H1 (cell line): ENCODE measurements around the gene LRRC14B. TPM values are rescaled to one million over a fixed set of nuclear protein-coding genes. Genes with fewer than 3 reads are reported as not detected.

Source experiments
- CTCF ChIA-PET: fragments of 300-600 bp; sonication (Branson Sonifier 250); formaldehyde crosslinking; loops from one replicate; lab custom pipeline; 2021; ENCODE audit not compliant: partially characterized antibody; lab: Charles Lee
- POLR2A ChIA-PET: fragments of 300-600 bp; sonication (Branson Sonifier 250); formaldehyde crosslinking; loops from one replicate; lab custom pipeline; 2021; ENCODE audit warnings: inconsistent platforms; ENCODE audit not compliant: partially characterized antibody; lab: Charles Lee
- DNase-seq, 2 experiments: peaks; one replicate each; pipeline versions ENCODE4 v3.0.0 to v3.0.0-alpha.2; 2010 to 2022; ENCODE audit warnings: low spot score in 2 of 2, low read depth in 1 of 2, mixed read lengths in 1 of 2
- FAIRE-seq: peaks from 2 replicates; lab custom pipeline; 2011; peaks lifted over from hg19 to GRCh38; lab: Jason Lieb, UNC
- H2AFZ ChIP-seq: 2 replicates; pipeline ENCODE4 v1.8.1; 2012; ENCODE audit warnings: low read length, inconsistent platforms
- H2AK5ac ChIP-seq: 2 replicates; pipeline ENCODE4 v1.6.1; 2013; ENCODE audit warnings: low read depth, low read length
- H2BK120ac ChIP-seq: replicated peaks from 2 replicates; pipeline ENCODE3; 2013; ENCODE audit warnings: low read depth, low read length, inconsistent platforms
- H2BK12ac ChIP-seq: 2 replicates; pipeline ENCODE4 v1.6.1; 2013; ENCODE audit warnings: low read depth, low read length
- H2BK15ac ChIP-seq: 2 replicates; pipeline ENCODE4 v1.6.1; 2013; ENCODE audit warnings: low read length
- H2BK20ac ChIP-seq: 2 replicates; pipeline ENCODE4 v1.6.1; 2013; ENCODE audit warnings: low read length
- H2BK5ac ChIP-seq: 2 replicates; pipeline ENCODE4 v1.6.1; 2013; ENCODE audit warnings: low read depth, low read length
- H3K14ac ChIP-seq: 2 replicates; pipeline ENCODE4 v1.6.1; 2013; ENCODE audit warnings: inconsistent platforms; ENCODE audit not compliant: insufficient read length
- H3K18ac ChIP-seq: 2 replicates; pipeline ENCODE4 v1.6.1; 2013; ENCODE audit warnings: low read length; ENCODE audit errors: extremely low read depth
- H3K23ac ChIP-seq: 2 replicates; pipeline ENCODE4 v1.6.1; 2013; ENCODE audit warnings: inconsistent platforms; ENCODE audit not compliant: insufficient read length
- H3K23me2 ChIP-seq: 2 replicates; pipeline ENCODE4 v1.6.1; 2013; ENCODE audit warnings: low read depth, low read length
- H3K27ac ChIP-seq: 2 replicates; pipeline ENCODE4 v1.6.1; 2011; ENCODE audit warnings: low read depth, low read length, inconsistent platforms
- H3K27me3 ChIP-seq, 4 experiments: replicated peaks in 1 of 4; 1 replicate in 1 of 4; 2 replicates in 3 of 4; pipeline versions ENCODE4 v1.6.1 to v1.8.1; 2011 to 2013; ENCODE audit warnings: low read length in 3 of 4, mild to moderate bottlenecking in 3 of 4, inconsistent platforms in 2 of 4, mixed read lengths in 2 of 4, moderate library complexity in 1 of 4; ENCODE audit not compliant: control insufficient read depth in 3 of 4, insufficient read depth in 3 of 4; ENCODE audit errors: extremely low read depth in 1 of 4
- H3K36me3 ChIP-seq, 4 experiments: 2 replicates each; pipeline versions ENCODE4 v1.6.1 to v1.8.1; 2011 to 2013; ENCODE audit warnings: mild to moderate bottlenecking in 4 of 4, low read length in 3 of 4, moderate library complexity in 2 of 4, control low read depth in 1 of 4, inconsistent platforms in 1 of 4; ENCODE audit not compliant: insufficient read depth in 4 of 4, control insufficient read depth in 2 of 4
- H3K4ac ChIP-seq: replicated peaks from 2 replicates; pipeline ENCODE3; 2013; ENCODE audit warnings: low read length, low read depth, mixed read lengths, inconsistent platforms; ENCODE audit not compliant: insufficient read length
- H3K4me1 ChIP-seq, 4 experiments: replicated peaks in 1 of 4; 1 replicate in 1 of 4; 2 replicates in 3 of 4; pipeline versions ENCODE4 v1.6.1 to v1.8.1; 2011 to 2013; ENCODE audit warnings: low read length in 3 of 4, inconsistent platforms in 2 of 4, mixed read lengths in 1 of 4; ENCODE audit not compliant: insufficient read depth in 4 of 4, control insufficient read depth in 3 of 4
- H3K4me2 ChIP-seq, 2 experiments: 2 replicates each; pipeline versions ENCODE4 v1.6.1 to v1.8.1; 2011 to 2013; ENCODE audit warnings: low read depth in 2 of 2, low read length in 2 of 2, control low read depth in 1 of 2, inconsistent platforms in 1 of 2, mild to moderate bottlenecking in 1 of 2; ENCODE audit not compliant: insufficient read depth in 1 of 2
- H3K4me3 ChIP-seq, 4 experiments: fragments of 200-600, 300-600 bp in 1 of 4; sonication (generic), shearing (Covaris generic), sonication (Bioruptor Twin) in 1 of 4; 2 replicates each; pipeline versions ENCODE4 v1.5.1 to v1.8.1; 2011 to 2016; ENCODE audit warnings: low read length in 4 of 4, low read depth in 3 of 4, control low read depth in 2 of 4, inconsistent platforms in 2 of 4, mild to moderate bottlenecking in 2 of 4, mixed read lengths in 1 of 4, moderate library complexity in 1 of 4; ENCODE audit not compliant: insufficient read depth in 2 of 4; ENCODE audit errors: extremely low read depth in 1 of 4
- H3K56ac ChIP-seq: replicated peaks from 2 replicates; pipeline ENCODE3; 2013; ENCODE audit warnings: low read depth, mild to moderate bottlenecking, mixed read lengths, low read length, inconsistent platforms; ENCODE audit not compliant: insufficient read length
- H3K79me1 ChIP-seq: 2 replicates; pipeline ENCODE4 v1.6.1; 2013; ENCODE audit warnings: low read depth, low read length, control low read depth
- H3K79me2 ChIP-seq, 2 experiments: 2 replicates each; pipeline versions ENCODE4 v1.6.1 to v1.8.1; 2012 to 2013; ENCODE audit warnings: low read length in 2 of 2, mild to moderate bottlenecking in 2 of 2, inconsistent platforms in 1 of 2; ENCODE audit not compliant: insufficient read depth in 2 of 2, control insufficient read depth in 1 of 2
- H3K9ac ChIP-seq, 4 experiments: replicated peaks in 1 of 4; 1 replicate in 1 of 4; 2 replicates in 3 of 4; pipeline versions ENCODE4 v1.6.1 to v1.8.1; 2011 to 2013; ENCODE audit warnings: low read depth in 3 of 4, low read length in 3 of 4, control low read depth in 2 of 4, mild to moderate bottlenecking in 2 of 4, moderate library complexity in 2 of 4, inconsistent platforms in 1 of 4; ENCODE audit errors: extremely low read depth in 1 of 4
- H3K9me3 ChIP-seq, 2 experiments: 2 replicates each; pipeline versions ENCODE4 v1.6.1 to v1.8.1; 2012 to 2013; ENCODE audit warnings: mild to moderate bottlenecking in 2 of 2, moderate library complexity in 2 of 2, control low read depth in 1 of 2, inconsistent platforms in 1 of 2, low read depth in 1 of 2, low read length in 1 of 2, mixed read lengths in 1 of 2; ENCODE audit not compliant: insufficient read depth in 2 of 2
- H4K20me1 ChIP-seq, 2 experiments: replicated peaks in 1 of 2; 2 replicates each; pipeline versions ENCODE3 to v1.8.1; 2011 to 2013; ENCODE audit warnings: inconsistent platforms in 2 of 2, low read length in 2 of 2, mild to moderate bottlenecking in 1 of 2; ENCODE audit not compliant: insufficient read depth in 2 of 2, control insufficient read depth in 1 of 2
- H4K5ac ChIP-seq: 2 replicates; pipeline ENCODE4 v1.6.1; 2013; ENCODE audit warnings: low read length, low read depth, mixed read lengths, inconsistent platforms; ENCODE audit not compliant: insufficient read length
- H4K8ac ChIP-seq: 2 replicates; pipeline ENCODE4 v1.8.0; 2013; ENCODE audit warnings: mild to moderate bottlenecking, moderate library complexity, low read length, inconsistent platforms; ENCODE audit not compliant: insufficient read depth; ENCODE audit errors: extremely low read depth
- H4K91ac ChIP-seq: replicated peaks from 2 replicates; pipeline ENCODE3; 2013; ENCODE audit warnings: low read length, mixed read lengths, inconsistent platforms; ENCODE audit not compliant: insufficient read length
- CTBP2 ChIP-seq: IDR thresholded peaks from 2 replicates; pipeline ENCODE4 v1.7.0; 2011; ENCODE audit warnings: borderline replicate concordance, mild to moderate bottlenecking, moderate library complexity, mixed read lengths, low read length; ENCODE audit not compliant: insufficient read depth, insufficient read length
- EZH2 ChIP-seq: fragments of 200-600 bp; sonication (generic); IDR thresholded peaks from 2 replicates; pipeline ENCODE4 v1.7.1; 2012; ENCODE audit warnings: low read depth, mild to moderate bottlenecking, moderate library complexity, low read length, inconsistent platforms; ENCODE audit not compliant: severe bottlenecking
- KDM4A ChIP-seq: IDR thresholded peaks from one replicate; pipeline ENCODE4 v1.7.1; 2012; ENCODE audit warnings: low read depth, mild to moderate bottlenecking, moderate library complexity, low read length, inconsistent platforms; ENCODE audit not compliant: severe bottlenecking
- NRF1 ChIP-seq: IDR thresholded peaks from 2 replicates; pipeline ENCODE4 v1.6.1; 2011; ENCODE audit warnings: mild to moderate bottlenecking, low read depth, low read length, improper control_type of control experiment
- POLR2AphosphoS5 ChIP-seq: IDR thresholded peaks from 2 replicates; pipeline ENCODE4 v1.6.1; 2011; ENCODE audit warnings: low read depth, low read length
- SP2 ChIP-seq: IDR thresholded peaks from 2 replicates; pipeline ENCODE4 v1.6.1; 2012; ENCODE audit warnings: mild to moderate bottlenecking, low read length, inconsistent platforms
- TEAD4 ChIP-seq: IDR thresholded peaks from 2 replicates; pipeline ENCODE4 v1.6.1; 2012; ENCODE audit warnings: low read depth, low read length, inconsistent platforms, mixed read lengths
- WGBS, 2 experiments: shearing (Covaris generic) in 1 of 2; methylation state at CpG; one replicate each; pipeline versions ENCODE4 v1.1.6 to v1.1.7; 2013 to 2015; ENCODE audit warnings: low lambda C conversion rate in 2 of 2, mixed read lengths in 2 of 2, inconsistent platforms in 1 of 2, low coverage in 1 of 2, missing lambda C conversion rate in 1 of 2; ENCODE audit not compliant: insufficient replicate concordance in 2 of 2, insufficient coverage in 1 of 2, insufficient read length in 1 of 2; ENCODE audit errors: extremely low coverage in 1 of 2, missing lambda C conversion rate in 1 of 2; 5-methylcytosine and 5-hydroxymethylcytosine counted together
- polyA plus RNA-seq, 7 experiments: library from polyadenylated mRNA; depleted of rRNA in 3 of 7; stranded (reverse) in 5 of 7; unstranded in 2 of 7; fragments of >200 nt in 5 of 7; fragments of 200-250 nt in 2 of 7; gene quantifications; 1 replicate in 5 of 7; 2 replicates in 1 of 7; 4 replicates in 1 of 7; pipeline versions ENCODE4 v1.2.1 to v1.2.3, GENCODE V29; 2011 to 2013; ENCODE audit warnings: missing spikeins in 2 of 7, mixed read lengths in 2 of 7
- total RNA-seq: library from RNA; stranded (reverse); fragmentation: NEBNext Ultra II Directional; extraction: Animal tissue kit (Norgen Biotek cat#: 25700); gene quantifications from 2 replicates; pipeline ENCODE4 v1.2.1, GENCODE V29; 2021

The LRRC14B gene
- total and polyA plus RNA-seq, 2 of the 8 experiments (the other 6 are each of a cell fraction or from before 2014, with no cell fraction given) = not detected

DNA sequence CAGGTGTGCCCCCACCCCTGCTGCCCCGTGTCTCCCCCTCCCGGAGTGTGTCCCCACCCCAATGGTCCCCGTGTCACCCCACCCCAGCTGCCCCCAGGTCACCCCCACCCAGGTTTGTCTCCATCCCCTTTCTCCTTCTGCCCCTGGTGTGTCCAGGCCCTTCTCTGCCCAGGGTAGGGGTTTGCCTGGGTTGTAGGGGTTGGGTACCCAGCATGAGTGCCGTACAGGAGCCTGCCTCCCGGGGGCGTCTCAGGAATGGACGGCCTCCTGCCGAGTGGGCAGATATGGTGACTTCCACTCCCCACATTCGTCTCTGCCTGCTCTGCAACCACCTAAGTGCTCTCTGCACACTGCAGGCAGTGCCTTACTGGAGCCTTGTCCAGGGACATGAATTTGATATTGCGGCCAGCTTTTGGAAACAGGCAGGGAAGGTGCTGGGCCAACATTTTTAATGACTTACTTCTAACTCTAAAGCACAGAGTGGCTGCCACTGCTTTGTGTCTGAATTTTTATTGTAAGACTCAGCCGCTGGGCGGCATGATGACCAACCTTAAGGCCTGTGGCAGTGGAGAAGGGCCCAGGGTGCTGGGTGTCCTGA lies 6.7 kb downstream of the LRRC14B start:
- H3K23ac ChIP-seq = no peak overlapping the region
- H2BK5ac ChIP-seq = no peak overlapping the region
- 91% methylated on average over 9 of the region's 12 CpGs; no CpG with 5 or more reads in 1 of the 2 experiments for WGBS, 2 experiments
- no peaks in the 10 kb centered on the region for H3K23me2 ChIP-seq
- no peak overlapping the region for H3K18ac ChIP-seq
- H3K56ac ChIP-seq = no peak overlapping the region
- H3K4me1 ChIP-seq = no peaks in the 10 kb centered on the region
- no peaks in the 10 kb centered on the region for H3K79me2 ChIP-seq
- H3K79me1 ChIP-seq = no peaks in the 10 kb centered on the region
- ChIA-PET CTCF (interaction anchor here (1.1 to 1.2 kb wide), 2 partner anchors 12 to 82 kb away, joined by 3 read pairs; no protein-coding TSS in a partner anchor), POLR2A (no interaction called here)
- peak overlapping the region; percentile 25; the same call in 1 of the 2 replicates for H4K8ac ChIP-seq
- no peak overlapping the region for H3K14ac ChIP-seq
- H3K36me3 ChIP-seq = no peaks in the 10 kb centered on the region
- no peak overlapping the region for H2BK12ac ChIP-seq
- peaks cover 3 to 4% of the 10 kb centered on the region in 2 experiments for H4K20me1 ChIP-seq
- H3K4ac ChIP-seq = no peak overlapping the region
- no peak overlapping the region for H4K91ac ChIP-seq
- no peak overlapping the region for H3K4me2 ChIP-seq
- H2AK5ac ChIP-seq = no peak overlapping the region
- H2BK20ac ChIP-seq = no peak overlapping the region
- no peaks in the 10 kb centered on the region for H3K27me3 ChIP-seq
- H3K27ac ChIP-seq = no peak overlapping the region
- H3K9ac ChIP-seq = no peak overlapping the region
- H3K9me3 ChIP-seq = no peaks in the 10 kb centered on the region
- no peak overlapping the region for H2AFZ ChIP-seq
- H2BK15ac ChIP-seq = no peak overlapping the region
- no peak for FAIRE-seq
- H4K5ac ChIP-seq = no peak overlapping the region
- H3K4me3 ChIP-seq = no peak overlapping the region
- TF ChIP-seq TEAD4 = no peak
- TF ChIP-seq KDM4A = no peak
- no peak for TF ChIP-seq EZH2
- no peak for TF ChIP-seq NRF1
- TF ChIP-seq SP2 = no peak
- TF ChIP-seq POLR2AphosphoS5 = no peak
- TF ChIP-seq CTBP2 = no peak
- DNase-seq = no peak
- no peak overlapping the region for H2BK120ac ChIP-seq
